HepG2 (cell line): ENCODE results near the gene SPNS1. TPM values are rescaled to one million over a fixed set of nuclear protein-coding genes. Genes with fewer than 3 reads are reported as not detected.
A peak's percentile ranks its signal among the peaks of the same experiment; 100 is the strongest.

Experiments
- ADNP ChIP-seq: sonication (generic); formaldehyde crosslinking; IDR thresholded peaks from 2 replicates; pipeline ENCODE4 v1.4.0; 2020; ENCODE audit warnings: missing genetic modification reagents
- CBFB ChIP-seq: sonication (generic); formaldehyde crosslinking; IDR thresholded peaks from 2 replicates; pipeline ENCODE4 v1.4.0; 2020; ENCODE audit warnings: missing genetic modification reagents
- DR1 ChIP-seq: sonication (generic); formaldehyde crosslinking; IDR thresholded peaks from 2 replicates; pipeline ENCODE4 v1.8.0; 2021; ENCODE audit warnings: mild to moderate bottlenecking, missing genetic modification reagents, inconsistent platforms
- IRF9 ChIP-seq: sonication (generic); formaldehyde crosslinking; IDR thresholded peaks from 2 replicates; pipeline ENCODE4 v1.8.0; 2022; ENCODE audit warnings: missing genetic modification reagents, mild to moderate bottlenecking, borderline replicate concordance
- JARID2 ChIP-seq: sonication (generic); formaldehyde crosslinking; IDR thresholded peaks from 2 replicates; pipeline ENCODE4 v1.8.1; 2023; ENCODE audit warnings: missing genetic modification reagents, inconsistent platforms; ENCODE audit not compliant: insufficient replicate concordance
- JUN ChIP-seq: sonication (generic); formaldehyde crosslinking; IDR thresholded peaks from 2 replicates; pipeline ENCODE4 v1.4.0; 2020; ENCODE audit warnings: mild to moderate bottlenecking, missing genetic modification reagents
- KDM4B ChIP-seq: sonication (generic); formaldehyde crosslinking; IDR thresholded peaks from 2 replicates; pipeline ENCODE4 v1.4.0; 2020; ENCODE audit warnings: missing genetic modification reagents
- MED13 ChIP-seq: sonication (generic); formaldehyde crosslinking; IDR thresholded peaks from 2 replicates; pipeline ENCODE4 v1.5.0; 2020; ENCODE audit warnings: missing genetic modification reagents
- NFIB ChIP-seq: sonication (generic); formaldehyde crosslinking; IDR thresholded peaks from 2 replicates; pipeline ENCODE4 v1.9.0; 2021; ENCODE audit warnings: missing genetic modification reagents, mild to moderate bottlenecking, borderline replicate concordance
- NFRKB ChIP-seq: fragments of 450-650 bp; IDR thresholded peaks from 2 replicates; pipeline ENCODE4 v1.6.1; 2017
- NR1H2 ChIP-seq: sonication (generic); formaldehyde crosslinking; IDR thresholded peaks from 2 replicates; pipeline ENCODE4 v1.8.1; 2022; ENCODE audit warnings: low read depth, missing genetic modification reagents, borderline replicate concordance
- PHF20 ChIP-seq: sonication (generic); formaldehyde crosslinking; IDR thresholded peaks from 2 replicates; pipeline ENCODE4 v1.5.0; 2020; ENCODE audit warnings: mild to moderate bottlenecking, missing genetic modification reagents
- RELA ChIP-seq: sonication (generic); formaldehyde crosslinking; IDR thresholded peaks from 2 replicates; pipeline ENCODE4 v1.4.0; 2020; ENCODE audit warnings: missing genetic modification reagents
- RNF2 ChIP-seq: fragments of 450-650 bp; conservative IDR thresholded peaks from 2 replicates; pipeline ENCODE4 v1.6.1; 2016; ENCODE audit warnings: low read depth
- SPEN ChIP-seq: sonication (generic); formaldehyde crosslinking; IDR thresholded peaks from 2 replicates; pipeline ENCODE4 v1.5.1; 2020; ENCODE audit warnings: low read depth, mild to moderate bottlenecking, missing genetic modification reagents
- TBL1XR1 ChIP-seq: fragments of 150-350 bp; IDR thresholded peaks from 2 replicates; pipeline ENCODE4 v1.6.1; 2014; ENCODE audit warnings: borderline replicate concordance, low read length; ENCODE audit not compliant: partially characterized antibody
- TGIF2 ChIP-seq: IDR thresholded peaks from 2 replicates; pipeline ENCODE4 v1.6.1; 2016; ENCODE audit warnings: control low read depth, missing compliant biosample characterization
- ZFP1 ChIP-seq: IDR thresholded peaks from 2 replicates; pipeline ENCODE4 v1.6.1; 2016
- ZNF207 ChIP-seq: fragments of 450-650 bp; IDR thresholded peaks from 2 replicates; pipeline ENCODE4 v1.6.1; 2016; ENCODE audit warnings: antibody characterized with exemption, borderline replicate concordance
- ZNF232 ChIP-seq: sonication (generic); formaldehyde crosslinking; IDR thresholded peaks from 2 replicates; pipeline ENCODE4 v1.4.0; 2020; ENCODE audit warnings: missing genetic modification reagents, borderline replicate concordance
- ZNF256 ChIP-seq: sonication (generic); formaldehyde crosslinking; conservative IDR thresholded peaks from 2 replicates; pipeline ENCODE4 v1.4.0; 2020; ENCODE audit warnings: missing genetic modification reagents
- ZNF280D ChIP-seq: sonication (generic); formaldehyde crosslinking; IDR thresholded peaks from 2 replicates; pipeline ENCODE4 v1.5.1; 2020; ENCODE audit warnings: mild to moderate bottlenecking, missing genetic modification reagents
- ZNF343 ChIP-seq: sonication (generic); formaldehyde crosslinking; IDR thresholded peaks from 2 replicates; pipeline ENCODE4 v1.4.0; 2020; ENCODE audit warnings: mild to moderate bottlenecking, missing genetic modification reagents
- ZNF572 ChIP-seq: sonication (generic); formaldehyde crosslinking; IDR thresholded peaks from 2 replicates; pipeline ENCODE4 v1.5.1; 2020; ENCODE audit warnings: mild to moderate bottlenecking, missing genetic modification reagents
- ZNF724P ChIP-seq: sonication (generic); formaldehyde crosslinking; IDR thresholded peaks from 2 replicates; pipeline ENCODE4 v1.8.0; 2022; ENCODE audit warnings: missing genetic modification reagents, borderline replicate concordance
- ZNF816 ChIP-seq: sonication (generic); formaldehyde crosslinking; IDR thresholded peaks from 2 replicates; pipeline ENCODE4 v1.8.0; 2022; ENCODE audit warnings: missing genetic modification reagents, mild to moderate bottlenecking, borderline replicate concordance
- polyA plus RNA-seq, 8 experiments: library from polyadenylated mRNA; depleted of rRNA in 3 of 8; stranded (reverse) in 7 of 8; unstranded in 1 of 8; fragments of >200 nt; fragmentation: Illumina TruSeq in 4 of 8; extraction: Trizol in 4 of 8; gene quantifications; 2 replicates each; pipeline versions ENCODE4 v1.2.1 to v1.2.3, GENCODE V29; 2011 to 2016; ENCODE audit warnings: low read depth in 4 of 8, missing spikeins in 1 of 8, mixed read lengths in 1 of 8; ENCODE audit not compliant: insufficient read depth in 1 of 8
- total RNA-seq, 5 experiments: library from RNA; depleted of rRNA; stranded (reverse); fragments of >200 nt; fragmentation: Illumina TruSeq; extraction: Trizol; gene quantifications; 2 replicates each; pipeline ENCODE4 v1.2.3, GENCODE V29; 2016; ENCODE audit warnings: low read depth in 1 of 5
- TF ChIP-seq, protein P1 (sequence below): sonication (generic); formaldehyde crosslinking; conservative IDR thresholded peaks from 2 replicates; pipeline ENCODE4 v1.8.0; 2022; ENCODE audit warnings: missing genetic modification reagents

Gene SPNS1
- total and polyA plus RNA-seq, 2 of the 13 experiments (the other 11 are each of a cell fraction or from before 2014, with no cell fraction given) = 25.6 to 38.8 TPM

DNA sequence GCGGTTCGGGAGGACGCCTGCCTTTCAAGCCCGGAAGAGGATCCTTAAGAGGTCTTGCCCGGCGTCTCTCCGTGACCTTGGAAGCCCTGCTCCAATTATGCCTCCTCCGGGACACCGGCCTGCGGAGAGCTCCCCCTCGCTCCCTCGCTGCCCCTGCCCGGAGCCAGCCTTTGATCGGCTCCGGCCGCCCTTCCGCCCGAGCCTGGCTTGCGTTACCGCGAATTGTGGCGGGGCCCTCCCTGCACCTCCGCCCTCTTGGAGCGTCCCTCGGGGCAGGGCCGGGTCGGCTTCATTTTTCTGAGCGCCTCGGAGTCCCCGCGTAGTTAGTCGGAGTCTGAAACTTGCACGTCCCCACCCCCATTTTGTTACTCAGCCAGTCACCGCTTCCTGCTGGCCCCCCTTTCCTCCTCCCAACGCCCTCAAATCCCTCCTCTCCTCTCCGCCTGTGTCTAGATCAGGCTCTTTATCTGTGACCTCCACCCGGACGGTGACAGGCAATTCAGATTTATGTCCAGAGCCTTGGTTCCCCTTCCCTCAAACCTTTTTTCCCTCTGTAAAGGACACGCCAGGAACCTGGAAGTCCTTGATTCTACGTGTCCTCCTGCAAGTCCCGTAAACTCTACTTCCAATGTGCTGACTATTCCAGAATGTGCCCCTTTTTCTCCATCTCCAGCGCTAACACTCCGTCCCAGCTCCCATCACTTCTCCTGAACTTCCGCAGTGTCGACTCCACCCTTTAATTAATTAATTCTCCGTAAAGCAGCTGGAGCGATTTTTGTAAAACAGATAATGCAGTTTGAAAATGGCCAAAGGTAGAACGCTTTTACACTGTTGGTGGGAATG is 49.0 kb upstream of the SPNS1 start (continued):
- no peak for TF ChIP-seq ZNF280D (CRISPR knock-in tag)
- TF ChIP-seq, protein P1, sequence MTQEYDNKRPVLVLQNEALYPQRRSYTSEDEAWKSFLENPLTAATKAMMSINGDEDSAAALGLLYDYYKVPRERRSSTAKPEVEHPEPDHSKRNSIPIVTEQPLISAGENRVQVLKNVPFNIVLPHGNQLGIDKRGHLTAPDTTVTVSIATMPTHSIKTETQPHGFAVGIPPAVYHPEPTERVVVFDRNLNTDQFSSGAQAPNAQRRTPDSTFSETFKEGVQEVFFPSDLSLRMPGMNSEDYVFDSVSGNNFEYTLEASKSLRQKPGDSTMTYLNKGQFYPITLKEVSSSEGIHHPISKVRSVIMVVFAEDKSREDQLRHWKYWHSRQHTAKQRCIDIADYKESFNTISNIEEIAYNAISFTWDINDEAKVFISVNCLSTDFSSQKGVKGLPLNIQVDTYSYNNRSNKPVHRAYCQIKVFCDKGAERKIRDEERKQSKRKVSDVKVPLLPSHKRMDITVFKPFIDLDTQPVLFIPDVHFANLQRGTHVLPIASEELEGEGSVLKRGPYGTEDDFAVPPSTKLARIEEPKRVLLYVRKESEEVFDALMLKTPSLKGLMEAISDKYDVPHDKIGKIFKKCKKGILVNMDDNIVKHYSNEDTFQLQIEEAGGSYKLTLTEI (CRISPR knock-in tag) = no peak
- no peak for TF ChIP-seq NR1H2
- TF ChIP-seq CBFB = no peak
- peak; percentile 59; the same call in 1 of the 2 replicates for TF ChIP-seq ZNF232 (CRISPR knock-in tag)
- no peak for TF ChIP-seq TBL1XR1
- TF ChIP-seq RNF2 = no peak
- TF ChIP-seq ZNF724P (CRISPR knock-in tag) = no peak
- TF ChIP-seq JUN (CRISPR knock-in tag) = no peak
- no peak for TF ChIP-seq NFRKB
- TF ChIP-seq DR1 (CRISPR knock-in tag) = no peak
- no peak; the same call in 1 of the 2 replicates for TF ChIP-seq ZNF343 (CRISPR knock-in tag)
- TF ChIP-seq ZNF256 (CRISPR knock-in tag) = no peak
- peak; percentile 62; the same call in 1 of the 2 replicates for TF ChIP-seq ZNF816
- no peak for TF ChIP-seq KDM4B (CRISPR knock-in tag)
- no peak for TF ChIP-seq NFIB
- no peak for TF ChIP-seq TGIF2
- TF ChIP-seq RELA (CRISPR knock-in tag) = no peak
- TF ChIP-seq MED13 (CRISPR knock-in tag) = no peak
- no peak for TF ChIP-seq ADNP (CRISPR knock-in tag)
- TF ChIP-seq SPEN = no peak; the same call in none of the 2 replicates
- no peak for TF ChIP-seq ZNF572 (CRISPR knock-in tag)
- TF ChIP-seq JARID2 (CRISPR knock-in tag) = no peak
- no peak for TF ChIP-seq ZNF207
- no peak; the same call in 1 of the 2 replicates for TF ChIP-seq PHF20 (CRISPR knock-in tag)
- no peak for TF ChIP-seq ZFP1 (CRISPR knock-in tag)
- TF ChIP-seq IRF9 (CRISPR knock-in tag) = no peak
